IPS-18c (cell line): ENCODE measurements around the gene DCHS1.

ENCODE experiments used
- H3K4me3 ChIP-seq: 2 replicates; pipeline ENCODE4 v1.7.0; 2013; ENCODE audit warnings: low read depth, mild to moderate bottlenecking, low read length, moderate library complexity; ENCODE audit not compliant: insufficient read depth
- H3K9me3 ChIP-seq: one replicate; pipeline ENCODE4 v1.6.1; 2013; ENCODE audit warnings: mild to moderate bottlenecking, low read length, moderate library complexity; ENCODE audit not compliant: control insufficient read depth, insufficient read depth

DCHS1 gene

GRCh38 chr11:6594142-6594768 lies 61.4 kb downstream of the DCHS1 start:
- Histone ChIP-seq H3K4me3 (no peak overlapping the region), H3K9me3 (no peaks in the 10 kb centered on the region)

- no peak overlapping the region for H3K4me3 ChIP-seq
Measured at GRCh38 chr11:6588018-6588417, 67.6 kb downstream of the DCHS1 start.

GRCh38 chr11:6587360-6587953 lies 68.2 kb downstream of the DCHS1 start:
- H3K9me3 ChIP-seq, result peaks cover 2% of the 10 kb centered on the region
- H3K4me3 ChIP-seq, result no peak overlapping the region

More at GRCh38 chr11:6588018-6588417, 67.6 kb downstream of the DCHS1 start:
- H3K9me3 ChIP-seq, result peaks cover 2% of the 10 kb centered on the region

- peaks cover 2% of the 10 kb centered on the region for H3K9me3 ChIP-seq
- H3K4me3 ChIP-seq, result no peak overlapping the region
Measured at GRCh38 chr11:6586434-6587359, 68.9 kb downstream of the DCHS1 start.

GRCh38 chr11:6584528-6584927 lies 71.1 kb downstream of the DCHS1 start:
- no peak overlapping the region for H3K4me3 ChIP-seq

GRCh38 chr11:6583584-6583983 lies 72.0 kb downstream of the DCHS1 start:
- Histone ChIP-seq H3K9me3 (peaks cover 2% of the 10 kb centered on the region), H3K4me3 (no peak overlapping the region)

More at GRCh38 chr11:6584528-6584927, 71.1 kb downstream of the DCHS1 start:
- peaks cover 2% of the 10 kb centered on the region for H3K9me3 ChIP-seq

- no peaks in the 10 kb centered on the region for H3K9me3 ChIP-seq
- no peak overlapping the region for H3K4me3 ChIP-seq
Measured at GRCh38 chr11:6579681-6580080, 75.9 kb downstream of the DCHS1 start.

GRCh38 chr11:6578134-6578533 lies 77.5 kb downstream of the DCHS1 start:
- no peaks in the 10 kb centered on the region for H3K9me3 ChIP-seq

GRCh38 chr11:6576471-6577373 lies 78.9 kb downstream of the DCHS1 start:
- Histone ChIP-seq H3K4me3 (no peak overlapping the region; the same call in 1 of the 2 replicates), H3K9me3 (no peaks in the 10 kb centered on the region)

More at GRCh38 chr11:6578134-6578533, 77.5 kb downstream of the DCHS1 start:
- no peak overlapping the region for H3K4me3 ChIP-seq

- no peak overlapping the region for H3K4me3 ChIP-seq
- no peaks in the 10 kb centered on the region for H3K9me3 ChIP-seq
Measured at GRCh38 chr11:6574816-6575715, 80.5 kb downstream of the DCHS1 start.

- Histone ChIP-seq H3K9me3 (no peaks in the 10 kb centered on the region), H3K4me3 (no peak overlapping the region)
Measured at GRCh38 chr11:6572215-6572614, 83.4 kb downstream of the DCHS1 start.

GRCh38 chr11:6571434-6572008 lies 84.1 kb downstream of the DCHS1 start:
- Histone ChIP-seq H3K9me3 (no peaks in the 10 kb centered on the region), H3K4me3 (no peak overlapping the region)
